PFSK-1 (cell line): ENCODE measurements around the gene ASCL3.

ENCODE experiments used
- FOXP2 ChIP-seq: optimal IDR thresholded peaks from 2 replicates; pipeline ENCODE3; 2011; ENCODE audit warnings: borderline replicate concordance, control low read depth, inconsistent platforms; ENCODE audit not compliant: insufficient read depth; ENCODE audit errors: extremely low read length, extremely low read depth
- POLR2AphosphoS5 ChIP-seq: IDR thresholded peaks from 2 replicates; pipeline ENCODE4 v1.6.1; 2012; ENCODE audit warnings: low read depth, mild to moderate bottlenecking, control low read depth, low read length, moderate library complexity
- SIN3A ChIP-seq: IDR thresholded peaks from 2 replicates; pipeline ENCODE4 v1.6.1; 2012; ENCODE audit warnings: mild to moderate bottlenecking, low read length, moderate library complexity, borderline replicate concordance; ENCODE audit not compliant: insufficient read depth
- TAF1 ChIP-seq: IDR thresholded peaks from 2 replicates; pipeline ENCODE4 v1.6.1; 2012; ENCODE audit warnings: low read length, control low read depth, borderline replicate concordance; ENCODE audit not compliant: insufficient read depth
- TF ChIP-seq, protein P1 (sequence below), 2 experiments: IDR thresholded peaks; 2 replicates each; pipeline versions ENCODE4 v1.6.1 to v1.8.0; 2011 to 2012; ENCODE audit warnings: low read depth in 2 of 2, low read length in 2 of 2, control low read depth in 1 of 2, inconsistent platforms in 1 of 2, mild to moderate bottlenecking in 1 of 2, moderate library complexity in 1 of 2; ENCODE audit not compliant: insufficient read depth in 1 of 2

ASCL3 gene

DNA sequence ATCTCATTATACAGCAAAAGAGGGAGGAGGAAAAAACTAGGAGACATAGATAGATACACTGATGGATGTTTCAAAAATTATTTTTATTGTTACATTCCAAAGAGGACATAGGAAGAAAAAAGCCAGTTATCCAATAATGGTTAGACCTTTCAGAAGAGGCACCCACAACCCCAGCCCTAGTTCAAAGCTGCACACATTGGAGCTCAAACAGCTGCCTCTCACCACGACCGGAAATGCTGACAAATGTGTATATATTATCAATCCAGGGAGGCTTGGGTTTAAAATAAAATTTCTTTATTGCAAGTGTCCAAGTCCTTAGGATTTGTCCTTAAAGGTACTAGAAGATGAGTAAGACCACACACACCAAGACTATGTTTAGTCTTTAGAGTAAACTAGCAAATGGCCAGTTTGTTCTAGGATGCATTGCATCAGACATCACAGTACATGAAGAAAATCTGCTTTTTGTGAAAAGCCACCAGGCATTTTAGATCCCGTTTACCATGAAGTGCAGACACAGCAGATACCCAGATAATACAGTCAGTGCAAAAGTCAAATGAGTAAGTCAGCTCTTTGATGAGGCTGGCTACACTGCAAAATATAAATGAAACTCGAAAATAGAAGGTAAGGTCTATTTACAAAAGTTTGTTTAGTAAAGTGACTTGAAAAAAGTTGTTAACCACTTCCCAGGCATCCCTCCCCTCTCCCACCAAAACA lies 4.6 kb upstream of the ASCL3 start:
- TF ChIP-seq SIN3A (no peak), FOXP2 (no peak), POLR2AphosphoS5 (no peak), TAF1 (no peak)
- TF ChIP-seq, protein P1, sequence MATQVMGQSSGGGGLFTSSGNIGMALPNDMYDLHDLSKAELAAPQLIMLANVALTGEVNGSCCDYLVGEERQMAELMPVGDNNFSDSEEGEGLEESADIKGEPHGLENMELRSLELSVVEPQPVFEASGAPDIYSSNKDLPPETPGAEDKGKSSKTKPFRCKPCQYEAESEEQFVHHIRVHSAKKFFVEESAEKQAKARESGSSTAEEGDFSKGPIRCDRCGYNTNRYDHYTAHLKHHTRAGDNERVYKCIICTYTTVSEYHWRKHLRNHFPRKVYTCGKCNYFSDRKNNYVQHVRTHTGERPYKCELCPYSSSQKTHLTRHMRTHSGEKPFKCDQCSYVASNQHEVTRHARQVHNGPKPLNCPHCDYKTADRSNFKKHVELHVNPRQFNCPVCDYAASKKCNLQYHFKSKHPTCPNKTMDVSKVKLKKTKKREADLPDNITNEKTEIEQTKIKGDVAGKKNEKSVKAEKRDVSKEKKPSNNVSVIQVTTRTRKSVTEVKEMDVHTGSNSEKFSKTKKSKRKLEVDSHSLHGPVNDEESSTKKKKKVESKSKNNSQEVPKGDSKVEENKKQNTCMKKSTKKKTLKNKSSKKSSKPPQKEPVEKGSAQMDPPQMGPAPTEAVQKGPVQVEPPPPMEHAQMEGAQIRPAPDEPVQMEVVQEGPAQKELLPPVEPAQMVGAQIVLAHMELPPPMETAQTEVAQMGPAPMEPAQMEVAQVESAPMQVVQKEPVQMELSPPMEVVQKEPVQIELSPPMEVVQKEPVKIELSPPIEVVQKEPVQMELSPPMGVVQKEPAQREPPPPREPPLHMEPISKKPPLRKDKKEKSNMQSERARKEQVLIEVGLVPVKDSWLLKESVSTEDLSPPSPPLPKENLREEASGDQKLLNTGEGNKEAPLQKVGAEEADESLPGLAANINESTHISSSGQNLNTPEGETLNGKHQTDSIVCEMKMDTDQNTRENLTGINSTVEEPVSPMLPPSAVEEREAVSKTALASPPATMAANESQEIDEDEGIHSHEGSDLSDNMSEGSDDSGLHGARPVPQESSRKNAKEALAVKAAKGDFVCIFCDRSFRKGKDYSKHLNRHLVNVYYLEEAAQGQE (IDR thresholded peaks at IDR 0.05; ENCODE audit: insufficient read depth in 1 of 2, low read depth in 2 of 2, low read length in 2 of 2) = no peak

DNA sequence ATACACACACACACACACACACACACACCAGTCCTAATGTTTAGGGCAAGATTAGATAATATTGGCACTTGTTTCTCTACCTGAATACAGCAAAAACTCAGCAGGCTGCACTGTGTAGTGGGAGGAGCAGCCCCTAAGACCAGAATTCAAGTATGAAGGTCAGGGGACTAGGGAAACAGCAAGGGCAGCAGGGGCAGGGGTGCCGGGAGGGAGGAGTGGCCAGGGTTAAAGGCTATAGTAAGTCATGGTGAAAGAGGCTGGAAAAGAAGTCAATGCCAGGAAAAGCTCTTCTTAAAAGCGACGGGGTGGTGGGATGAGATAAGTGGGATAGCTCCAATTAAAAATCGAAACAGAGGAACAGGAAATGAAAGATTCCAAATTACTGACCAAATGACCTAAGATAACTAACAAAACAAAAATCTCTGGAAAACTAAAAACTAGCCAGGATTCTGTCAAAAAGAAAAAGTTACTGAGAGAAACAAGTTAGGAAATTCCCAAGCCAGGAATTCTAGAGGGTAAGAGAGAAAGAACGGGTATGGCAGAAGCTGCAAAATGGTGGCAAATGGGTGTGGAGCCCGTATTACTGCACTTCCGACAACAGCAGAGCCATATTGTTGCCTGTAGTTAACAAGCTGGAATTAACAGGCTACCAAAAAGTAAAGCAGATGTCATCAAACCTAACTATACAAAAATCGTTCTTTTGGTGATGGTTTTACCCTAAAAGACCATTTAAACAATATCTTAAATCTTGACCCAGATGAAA lies 1.3 kb downstream of the ASCL3 start:
- TF ChIP-seq, protein P1 (IDR thresholded peaks at IDR 0.05; ENCODE audit: insufficient read depth in 1 of 2, low read depth in 2 of 2, low read length in 2 of 2) = no peak
- no peak for TF ChIP-seq SIN3A
- TF ChIP-seq TAF1 = no peak
- TF ChIP-seq FOXP2 = no peak
- no peak for TF ChIP-seq POLR2AphosphoS5

DNA sequence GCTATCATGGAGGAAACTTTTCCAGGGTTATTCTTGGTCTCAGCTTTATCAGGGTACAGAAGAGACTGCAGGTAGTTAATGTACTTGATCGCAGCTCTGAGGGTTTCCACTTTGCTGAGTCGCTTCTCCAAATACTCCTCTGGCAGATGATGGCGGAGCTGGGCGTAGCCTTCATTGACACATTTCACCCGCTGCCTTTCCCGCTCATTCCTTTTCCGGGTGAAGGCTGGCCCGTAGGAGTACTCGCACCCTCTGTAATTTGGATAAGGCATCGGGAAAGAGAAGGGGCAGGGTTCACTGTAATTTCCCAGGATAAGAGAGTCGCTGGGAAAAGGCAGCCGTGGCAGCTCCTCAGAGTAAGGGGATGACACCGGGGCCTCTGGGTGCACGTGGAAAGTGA lies 5.2 kb downstream of the ASCL3 start:
- TF ChIP-seq TAF1 (no peak), POLR2AphosphoS5 (no peak), SIN3A (no peak), FOXP2 (no peak)
- TF ChIP-seq, protein P1 (IDR thresholded peaks at IDR 0.05; ENCODE audit: insufficient read depth in 1 of 2, low read depth in 2 of 2, low read length in 2 of 2) = no peak

DNA sequence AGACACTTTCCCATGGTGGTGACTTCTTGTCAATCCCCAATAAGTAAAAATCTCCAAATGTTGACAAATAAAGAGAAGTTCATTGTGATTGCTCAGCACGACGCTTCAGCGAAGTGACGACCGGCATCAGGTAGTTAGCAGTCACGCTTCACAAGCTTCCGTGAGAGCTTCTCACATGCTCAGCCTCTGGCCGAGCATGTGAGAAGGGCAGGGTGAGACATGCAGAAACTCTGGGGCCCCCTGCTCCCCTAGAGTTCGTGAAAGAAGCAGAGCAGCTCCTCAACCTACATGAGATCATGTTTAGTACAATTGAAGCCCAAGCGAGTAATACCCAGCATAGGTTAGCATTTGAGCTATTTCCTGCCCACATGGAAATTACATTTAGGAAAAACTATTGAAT lies 5.7 kb downstream of the ASCL3 start:
- TF ChIP-seq FOXP2 (no peak), TAF1 (no peak), POLR2AphosphoS5 (no peak), SIN3A (no peak)
- TF ChIP-seq, protein P1 (IDR thresholded peaks at IDR 0.05; ENCODE audit: insufficient read depth in 1 of 2, low read depth in 2 of 2, low read length in 2 of 2) = no peak
